Stimulated activated CD8-positive, alpha-beta memory T cell treated with anti-CD3 and anti-CD28 coated beads, Interleukin-15, amount 100 ng/mL, for 48 hours (primary cell): ENCODE measurements around the gene SPRY2.
A peak's percentile ranks its signal among the peaks of the same experiment; 100 is the strongest.
"Not testable (repeated sequence)": the region's sequence is repeated elsewhere in the genome, so short reads cannot be mapped to it uniquely, and the experiment has no call there.

ENCODE experiments used
- DNase-seq, 2 donors: peaks; one replicate each; pipeline ENCODE4 v3.0.0-alpha.2; 2020; ENCODE audit warnings: low read depth in 2 of 2

The SPRY2 gene

GRCh38 chr13:80348750-80349149 lies 7.8 kb upstream of the SPRY2 start:
- DNase-seq, result no peak

- DNase-seq, result no peak
These were observed 7.4 kb upstream of the SPRY2 start for GRCh38 chr13:80348314-80348713.

GRCh38 chr13:80345771-80346510 lies 5.0 kb upstream of the SPRY2 start:
- DNase-seq, result no peak

- DNase-seq, result not testable (repeated sequence)
These were observed 3.1 kb upstream of the SPRY2 start for GRCh38 chr13:80344032-80344431.

GRCh38 chr13:80342471-80343371 lies 1.8 kb upstream of the SPRY2 start:
- peak; percentile 38 to 52 for DNase-seq

GRCh38 chr13:80341756-80342370 lies 937 bp upstream of the SPRY2 start:
- DNase-seq, result no peak

GRCh38 chr13:80340651-80341100 lies 250 bp downstream of the SPRY2 start:
- DNase-seq, result no peak

GRCh38 chr13:80339912-80340650 lies 845 bp downstream of the SPRY2 start:
- peak in 1 of 2 donors; percentile 5 for DNase-seq

- no peak for DNase-seq
These were observed 1.4 kb downstream of the SPRY2 start for GRCh38 chr13:80339563-80339911.

GRCh38 chr13:80338781-80339562 lies 2.0 kb downstream of the SPRY2 start:
- DNase-seq, result peak in 1 of 2 donors; percentile 17

GRCh38 chr13:80337288-80338081 lies 3.4 kb downstream of the SPRY2 start:
- no peak for DNase-seq

GRCh38 chr13:80336776-80337287 lies 4.1 kb downstream of the SPRY2 start:
- no peak for DNase-seq

GRCh38 chr13:80336370-80336769 lies 4.6 kb downstream of the SPRY2 start:
- no peak for DNase-seq

- DNase-seq, result no peak
These were observed 6.2 kb downstream of the SPRY2 start for GRCh38 chr13:80334597-80335260.

GRCh38 chr13:80331984-80332383 lies 8.9 kb downstream of the SPRY2 start:
- no peak for DNase-seq

GRCh38 chr13:80329250-80329649 lies 11.7 kb downstream of the SPRY2 start:
- no peak for DNase-seq

GRCh38 chr13:80319004-80319403 lies 21.9 kb downstream of the SPRY2 start:
- DNase-seq, result no peak

GRCh38 chr13:80314711-80315653 lies 25.9 kb downstream of the SPRY2 start:
- DNase-seq, result no peak
